Adipose tissue (tissue), 3 donors: ENCODE measurements around the gene NPAS3. TPM values are rescaled to one million over a fixed set of nuclear protein-coding genes. Genes with fewer than 3 reads are reported as not detected.

Experiments used
- H3K27ac ChIP-seq: one replicate; pipeline ENCODE4 v1.5.1; 2013; ENCODE audit warnings: low read depth, low read length
- WGBS, 3 donors: extraction: QIAGEN DNeasy Blood & Tissue Kit; methylation state at CpG; one replicate each; pipeline ENCODE4 v1.1.7; 2013; 5-methylcytosine and 5-hydroxymethylcytosine counted together
- polyA plus RNA-seq, 3 donors: library from polyadenylated mRNA; stranded (reverse); fragments of 200-250 nt; gene quantifications; one replicate each; pipeline ENCODE4 v1.2.3, GENCODE V29; 2013
- donor health status: healthy with polysubstance abuse.
- donor health status: Bipolar disorder and iron deficiency.
- donor health status: healthy.

NPAS3 gene
- polyA plus RNA-seq, 3 donors = 0.26 to 2.8 (median 0.51) TPM

DNA sequence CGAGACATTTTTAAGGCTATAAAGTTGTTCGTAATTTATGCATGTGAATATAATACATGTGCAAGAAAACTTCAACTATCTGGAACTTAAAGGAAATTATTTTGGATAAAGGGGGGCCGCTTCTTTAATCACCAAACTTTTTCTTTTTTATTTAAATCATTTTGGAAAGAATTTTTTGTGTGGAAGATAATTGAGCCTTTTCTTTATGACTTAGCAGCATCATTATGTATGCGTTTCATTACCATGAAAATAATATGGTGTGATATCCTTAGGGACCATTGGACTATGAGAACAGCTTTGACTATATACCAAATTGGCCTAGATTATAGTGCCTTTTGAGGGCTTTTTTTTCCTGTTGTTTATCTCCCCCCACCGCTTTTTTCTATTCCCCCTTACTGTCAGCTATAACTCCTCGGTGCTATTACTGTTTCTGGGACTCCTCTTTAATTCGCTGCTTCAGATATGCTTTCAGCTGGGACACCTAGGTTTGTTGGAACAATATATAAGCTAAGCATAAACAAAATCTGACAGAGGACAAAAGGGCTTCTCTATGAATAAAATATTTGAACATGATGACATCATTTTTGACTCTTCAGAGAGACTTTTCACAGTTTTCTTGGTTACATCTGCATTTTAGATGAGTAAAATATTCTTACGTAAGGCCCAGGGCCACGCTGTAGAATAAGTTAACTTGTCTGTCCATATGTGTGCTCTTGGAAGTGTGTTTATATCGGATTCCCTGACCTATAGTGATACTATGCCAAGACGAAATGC is 392.7 kb downstream of the NPAS3 start:
- 91 to 95% (median 92%) methylated on average over 11 of the region's 11 CpGs for WGBS, 3 donors
- no peak overlapping the region for H3K27ac ChIP-seq

DNA sequence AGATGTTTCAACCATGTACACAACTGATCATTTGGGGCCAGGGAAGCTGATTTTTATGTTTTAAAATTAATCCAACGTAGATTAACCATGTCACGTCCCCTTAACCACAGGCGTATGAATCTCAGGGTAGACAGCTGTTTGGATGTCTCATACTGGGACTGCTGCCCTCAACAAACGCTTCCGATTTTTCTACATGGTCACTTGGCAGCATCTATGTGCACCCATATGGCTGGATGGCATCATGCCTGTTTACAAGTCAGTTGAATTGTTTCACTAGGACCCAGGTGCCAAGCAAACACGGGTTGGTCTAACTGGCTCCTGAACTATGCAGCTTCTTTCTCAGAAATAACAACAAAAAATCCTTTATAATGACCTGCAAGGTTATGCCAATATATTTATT is 393.8 kb downstream of the NPAS3 start:
- WGBS, 3 donors = 76 to 89% (median 89%) methylated on average over 6 of the region's 6 CpGs

DNA sequence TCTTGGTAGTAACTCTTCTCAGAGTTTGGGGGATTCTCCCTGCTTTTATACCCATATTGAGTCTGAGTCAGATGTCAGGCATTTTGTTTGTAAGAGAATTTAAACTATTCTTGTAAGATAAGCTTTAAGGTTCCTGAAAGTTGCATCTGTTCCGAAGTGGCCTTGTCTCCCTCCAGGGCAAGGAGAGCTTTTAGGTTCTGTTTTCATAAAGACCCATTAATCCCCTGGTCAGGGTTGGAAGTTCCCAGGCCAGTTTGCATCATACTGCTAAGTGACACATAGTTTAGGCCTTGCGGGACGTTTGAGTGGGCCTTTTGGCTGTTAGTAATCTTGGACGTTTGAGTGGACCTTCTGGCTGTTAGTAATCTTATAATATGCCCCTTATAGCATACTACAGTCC is 396.7 kb downstream of the NPAS3 start:
- WGBS, 3 donors = 72 to 78% (median 75%) methylated on average over 4 of the region's 4 CpGs

More for the DNA sequence above, 393.8 kb downstream of the NPAS3 start:
- no peak overlapping the region for H3K27ac ChIP-seq

DNA sequence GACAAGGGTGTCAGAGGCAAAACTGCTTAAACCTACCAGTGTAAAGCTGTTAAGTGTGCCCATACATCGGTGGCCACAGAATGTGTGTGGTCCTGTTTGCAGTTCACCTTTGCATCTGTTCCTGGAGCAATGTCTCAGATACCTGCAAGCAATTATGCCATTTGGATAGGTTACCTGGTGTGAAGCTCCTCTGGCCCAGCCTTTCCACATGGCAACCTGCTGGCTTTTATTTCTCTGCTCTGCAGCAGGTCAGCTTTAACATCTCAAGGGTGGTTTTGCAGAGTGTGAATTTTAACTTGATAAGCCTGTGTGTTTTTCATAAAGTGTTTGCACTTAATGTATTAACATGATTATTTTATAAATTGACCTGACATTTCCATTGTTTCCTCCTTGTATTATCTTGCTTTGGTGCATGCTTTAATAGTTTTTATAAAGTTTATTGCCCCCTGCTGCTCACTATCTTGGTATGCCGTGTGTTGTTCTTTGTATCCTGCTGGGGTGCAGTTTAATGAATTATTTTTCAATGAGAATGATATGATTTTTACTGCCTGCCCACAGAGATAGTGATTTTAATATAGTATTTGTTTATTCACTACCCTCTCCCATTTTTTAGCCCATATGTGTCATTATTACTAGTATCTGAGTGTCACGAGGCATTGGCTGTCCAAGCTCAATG is 403.8 kb downstream of the NPAS3 start:
- WGBS, 3 donors = 73 to 87% (median 78%) methylated on average over 3 of the region's 3 CpGs
- no peak overlapping the region for H3K27ac ChIP-seq

More for the DNA sequence above, 396.7 kb downstream of the NPAS3 start:
- no peak overlapping the region for H3K27ac ChIP-seq

DNA sequence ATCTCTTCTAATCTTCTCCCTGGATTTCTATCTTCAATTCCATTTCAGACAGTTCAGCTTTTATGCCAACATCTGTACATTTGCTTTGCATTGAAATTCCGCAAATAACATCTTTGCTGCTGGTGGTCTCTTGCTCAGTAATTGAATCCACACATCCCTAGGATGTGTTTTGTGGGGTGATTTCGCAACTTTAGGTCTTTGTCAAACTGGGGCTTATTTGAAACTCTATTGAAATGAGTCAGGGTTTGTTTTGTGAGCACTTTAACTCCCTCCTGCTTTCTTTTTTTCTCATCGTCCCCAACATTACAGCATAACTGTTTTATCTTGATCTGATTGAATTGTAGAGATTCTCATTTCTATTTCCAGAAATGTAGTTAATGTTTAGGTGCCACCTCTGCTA is 404.3 kb downstream of the NPAS3 start:
- no peak overlapping the region for H3K27ac ChIP-seq
- whole genome bisulfite sequencing, 3 donors = 72 to 80% (median 73%) methylated on average over 3 of the region's 3 CpGs

DNA sequence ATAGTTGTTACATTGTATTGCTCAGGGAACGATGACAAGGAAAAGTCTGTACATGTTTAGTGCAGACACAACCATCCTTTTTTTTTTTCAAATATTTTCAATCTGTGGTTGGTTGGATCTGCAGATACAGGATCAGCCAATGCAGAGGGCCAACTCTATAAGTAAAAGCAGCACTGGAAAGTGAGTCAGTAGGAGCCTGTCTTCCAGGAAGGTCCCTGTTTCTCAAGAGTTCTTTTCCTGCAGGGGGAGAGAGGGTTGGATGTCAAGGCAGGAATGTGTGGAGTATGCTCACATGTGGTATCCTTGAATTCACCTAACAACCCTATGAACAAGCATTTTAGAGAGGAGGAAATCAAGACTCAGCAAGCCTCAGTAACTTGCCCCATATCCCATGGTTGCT is 409.1 kb downstream of the NPAS3 start:
- 93 to 95% (median 93%) methylated on average over 1 of the region's 1 CpG for WGBS, 3 donors
- no peak overlapping the region for H3K27ac ChIP-seq

DNA sequence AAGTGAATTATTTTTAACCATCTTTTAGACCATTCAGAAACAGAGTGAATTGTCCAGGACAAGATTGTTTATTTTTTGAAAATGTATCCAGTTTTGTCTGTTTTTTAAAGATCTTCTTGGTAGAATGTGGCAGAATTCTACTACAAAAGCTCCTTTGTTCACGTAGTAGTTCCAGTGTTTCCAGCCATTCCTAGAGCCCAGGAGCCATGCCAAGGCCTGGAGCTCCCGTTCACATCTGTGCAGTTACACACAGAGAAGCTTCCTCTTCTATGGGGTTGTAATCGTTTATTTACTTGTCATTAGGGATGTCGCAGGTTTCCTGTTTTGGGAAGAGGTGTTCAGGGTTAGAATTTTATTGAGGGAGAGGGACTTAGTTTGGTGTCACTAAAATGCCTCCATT is 409.8 kb downstream of the NPAS3 start:
- no peak overlapping the region for H3K27ac ChIP-seq
- 58 to 73% (median 64%) methylated on average over 4 of the region's 4 CpGs for WGBS, 3 donors

DNA sequence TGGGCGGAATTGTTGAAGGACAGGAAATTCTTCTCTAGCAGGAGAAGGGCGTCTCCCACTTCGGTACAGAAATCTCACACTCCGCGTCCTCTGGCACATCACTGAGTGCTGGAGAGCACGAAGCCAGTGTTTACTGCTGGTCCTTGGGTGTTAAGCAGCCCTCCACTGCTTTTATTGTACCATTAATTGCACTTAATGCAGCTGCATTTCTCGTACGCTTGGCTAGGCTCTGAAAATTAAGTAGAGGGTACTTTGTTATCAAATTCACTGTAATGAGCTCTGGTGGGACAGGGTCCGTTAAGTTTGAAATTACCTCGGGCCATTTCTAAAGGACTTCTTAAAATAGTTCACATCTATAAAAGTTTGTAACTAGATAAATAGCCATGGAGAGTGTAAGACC is 411.2 kb downstream of the NPAS3 start:
- H3K27ac ChIP-seq = no peak overlapping the region
- 75 to 79% (median 79%) methylated on average over 10 of the region's 10 CpGs for WGBS, 3 donors

DNA sequence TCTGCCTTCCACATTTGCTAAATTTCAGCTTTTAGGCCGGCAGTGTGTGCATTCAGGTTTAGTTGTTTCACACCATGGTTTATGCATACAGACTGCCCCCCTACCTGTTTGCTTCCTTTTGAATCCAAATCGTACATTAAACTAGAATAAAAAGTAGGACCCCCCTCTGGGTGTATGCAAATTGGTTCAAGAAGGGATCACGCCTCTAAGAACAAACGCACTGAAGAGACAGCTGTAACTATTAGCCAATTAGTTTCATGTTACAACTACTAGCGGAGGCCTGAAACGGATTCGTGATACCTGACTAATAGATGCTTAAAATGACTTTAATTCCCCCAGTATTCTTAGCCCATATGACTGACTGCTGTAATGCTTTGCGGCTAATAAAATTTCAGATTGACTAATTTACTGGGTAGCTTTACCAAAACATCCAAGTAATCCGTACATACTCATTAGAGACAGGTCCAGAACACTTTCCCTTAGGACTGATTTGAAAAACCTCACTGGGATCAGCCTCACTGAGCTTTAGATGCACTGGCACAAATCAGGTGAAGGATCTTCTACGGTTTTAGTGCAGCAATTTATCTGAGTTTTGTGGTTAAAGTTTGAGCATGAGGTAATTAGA is 411.8 kb downstream of the NPAS3 start:
- WGBS, 3 donors = 72 to 91% (median 89%) methylated on average over 10 of the region's 10 CpGs

DNA sequence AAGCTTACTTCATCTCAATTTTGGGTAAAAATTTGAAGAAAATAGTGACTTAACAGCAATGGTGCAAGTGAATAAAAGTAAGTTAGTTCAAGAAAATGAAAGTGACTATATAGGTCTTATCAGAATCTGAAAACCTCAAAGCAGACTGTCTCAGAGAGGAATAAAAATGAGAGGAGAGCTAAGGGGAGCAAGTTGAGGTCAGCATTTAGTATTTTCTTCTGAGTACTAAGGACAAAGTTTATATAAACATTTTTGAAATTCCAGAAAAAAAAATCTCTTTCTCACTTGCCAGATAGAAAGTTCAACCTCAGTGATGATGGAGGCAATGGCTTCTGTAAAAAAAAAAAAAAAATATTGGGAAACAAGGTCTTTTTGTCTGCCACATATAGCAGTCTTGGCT is 414.1 kb downstream of the NPAS3 start:
- H3K27ac ChIP-seq = no peak overlapping the region

More for the DNA sequence above, 411.8 kb downstream of the NPAS3 start:
- H3K27ac ChIP-seq = no peak overlapping the region

DNA sequence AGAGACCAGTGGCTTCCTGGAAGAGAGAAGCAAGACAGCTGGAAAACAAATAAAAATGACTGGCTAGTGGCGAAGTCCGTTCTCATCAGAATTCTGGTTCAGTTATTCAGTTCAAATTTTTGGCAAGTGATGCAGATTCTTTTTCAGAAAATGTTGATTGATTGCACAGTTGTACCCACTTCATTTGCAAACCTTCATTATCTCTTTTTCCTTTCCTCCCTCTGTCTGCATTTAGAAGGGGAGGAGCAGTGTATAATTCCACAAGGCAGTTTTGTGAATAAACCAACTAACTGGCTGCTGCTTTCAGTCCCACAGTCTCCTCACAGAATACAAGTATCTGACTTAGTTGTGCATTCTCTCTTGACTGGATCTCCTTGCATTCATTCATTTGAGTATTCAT is 417.5 kb downstream of the NPAS3 start:
- WGBS, 3 donors = 72 to 88% (median 80%) methylated on average over 2 of the region's 2 CpGs
- H3K27ac ChIP-seq = no peak overlapping the region

DNA sequence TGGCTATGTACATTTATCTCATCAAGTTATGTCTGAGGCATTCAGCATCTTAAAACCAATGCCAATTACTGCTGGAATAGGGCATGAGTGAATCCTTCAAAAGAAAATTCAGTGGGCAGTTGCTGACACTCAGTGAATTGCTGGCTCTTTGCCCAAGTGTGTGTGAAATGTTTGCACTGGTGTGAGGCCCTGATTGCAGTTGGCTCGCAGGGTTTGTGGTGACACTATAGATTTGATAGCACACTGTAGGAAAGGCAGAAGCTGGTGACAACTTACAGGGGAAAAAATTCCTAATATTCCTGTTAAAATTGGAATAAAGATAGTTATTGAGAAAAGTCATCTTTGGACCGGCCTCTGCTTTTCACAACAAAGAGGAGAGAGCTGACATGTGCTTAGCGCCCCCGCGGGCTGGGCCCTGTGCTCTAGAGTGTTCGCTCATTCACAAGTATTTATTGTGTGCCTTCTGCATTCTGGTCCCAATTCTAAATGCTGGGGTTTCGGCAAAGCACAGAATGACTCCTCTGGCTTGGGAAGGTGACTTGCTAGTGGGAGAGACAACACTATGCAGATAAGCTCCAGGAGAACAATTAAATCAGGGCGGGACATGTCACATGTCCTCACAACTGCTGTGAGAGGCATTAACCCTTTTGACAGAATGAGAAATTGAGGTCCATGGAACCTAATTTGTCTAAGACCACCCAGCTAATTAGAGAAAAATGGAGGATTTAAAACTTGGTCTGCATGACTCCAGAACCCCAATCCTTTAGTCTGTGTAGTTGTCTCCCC is 418.7 kb downstream of the NPAS3 start:
- WGBS, 3 donors = 71 to 88% (median 81%) methylated on average over 8 of the region's 8 CpGs
- H3K27ac ChIP-seq = no peak overlapping the region

DNA sequence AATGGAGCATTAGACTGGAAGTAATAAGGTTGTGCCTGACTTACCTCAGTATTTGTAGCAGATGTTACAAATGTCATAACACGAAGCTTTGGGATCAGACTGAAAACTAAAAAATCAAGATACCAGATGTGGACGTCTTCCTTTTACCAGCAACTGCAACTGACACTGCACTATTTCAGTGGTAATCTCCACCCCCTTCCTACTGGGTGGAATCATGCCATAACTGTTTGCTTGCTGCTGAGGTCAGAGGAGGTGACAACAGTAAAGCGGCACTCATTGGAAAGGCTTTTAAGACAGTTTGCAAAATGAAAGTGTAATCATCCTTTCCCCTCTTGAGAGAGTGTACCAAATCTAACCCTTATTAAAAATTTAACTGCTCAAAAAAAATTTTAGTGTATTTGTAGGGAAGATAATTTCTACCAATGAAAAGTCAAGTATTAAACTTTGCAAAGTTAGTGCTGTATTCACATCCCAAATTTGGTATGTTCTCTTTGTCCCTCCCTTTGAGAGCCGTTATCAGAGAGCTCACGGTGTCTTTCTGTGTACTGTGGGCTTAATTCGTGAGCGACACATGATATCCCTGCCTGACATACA is 420.7 kb downstream of the NPAS3 start:
- 83 to 85% (median 84%) methylated on average over 7 of the region's 7 CpGs for WGBS, 3 donors
- no peak overlapping the region for H3K27ac ChIP-seq

DNA sequence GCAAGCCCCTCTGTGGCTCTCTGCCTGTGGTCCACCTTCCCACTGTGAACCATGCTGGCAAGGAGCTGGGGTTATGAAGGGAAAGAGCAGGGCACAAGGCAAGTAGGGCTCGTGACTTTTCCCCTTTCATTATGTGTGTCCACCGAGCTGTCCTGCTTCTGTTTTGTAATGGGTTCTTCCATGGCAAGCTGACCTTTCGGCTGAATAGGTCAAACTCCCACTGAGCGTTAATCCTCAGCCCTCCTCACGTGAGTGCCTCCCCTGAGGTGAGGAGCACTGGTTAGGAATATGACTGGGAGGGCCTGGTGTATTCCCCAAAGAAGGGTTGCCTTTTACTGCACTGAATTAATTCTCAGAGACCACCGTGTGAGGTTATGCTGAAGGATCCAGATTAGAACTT is 424.3 kb downstream of the NPAS3 start:
- 75 to 90% (median 87%) methylated on average over 6 of the region's 6 CpGs for WGBS, 3 donors

DNA sequence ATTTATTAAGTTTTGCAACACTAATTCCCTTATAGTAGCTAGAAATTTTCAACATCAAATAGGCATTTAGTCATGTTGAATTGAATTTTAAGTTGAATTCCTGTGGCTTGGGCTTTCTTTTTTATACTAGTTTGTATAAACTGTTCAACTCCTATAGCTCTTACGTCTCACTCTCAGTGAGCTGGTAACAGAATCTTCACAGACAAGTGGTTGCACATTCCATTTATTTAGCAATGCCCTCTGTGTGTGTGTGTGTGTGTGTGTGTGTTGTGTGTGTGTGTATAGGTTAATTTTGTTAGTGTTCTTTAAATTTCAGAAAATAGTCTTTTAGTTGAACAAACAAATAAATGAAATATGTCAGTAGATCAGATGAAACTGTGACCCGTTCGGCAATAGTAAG is 425.0 kb downstream of the NPAS3 start:
- 76 to 96% (median 95%) methylated on average over 3 of the region's 3 CpGs for WGBS, 3 donors

More for the DNA sequence above, 424.3 kb downstream of the NPAS3 start:
- H3K27ac ChIP-seq = no peak overlapping the region

DNA sequence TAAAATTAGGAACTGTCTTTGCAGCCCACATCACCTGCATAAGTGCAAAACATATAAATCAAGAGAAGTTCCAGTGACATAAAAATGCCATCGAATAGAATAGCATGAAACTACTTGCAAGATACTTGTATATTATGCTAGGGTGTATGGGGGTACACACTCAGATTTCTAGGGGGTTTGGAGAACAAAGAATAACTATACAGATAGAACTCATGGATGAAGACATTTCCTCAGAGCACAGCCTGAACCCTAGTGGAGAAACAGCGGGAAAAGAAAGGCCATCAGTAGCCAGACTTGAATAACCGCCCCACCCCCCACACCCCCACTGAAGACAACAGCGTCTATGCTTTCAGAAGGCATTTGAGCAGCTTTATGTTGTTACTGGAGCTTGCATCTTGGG is 425.8 kb downstream of the NPAS3 start:
- 71 to 73% (median 71%) methylated on average over 4 of the region's 4 CpGs for WGBS, 3 donors
- H3K27ac ChIP-seq = no peak overlapping the region

More for the DNA sequence above, 425.0 kb downstream of the NPAS3 start:
- H3K27ac ChIP-seq = no peak overlapping the region

DNA sequence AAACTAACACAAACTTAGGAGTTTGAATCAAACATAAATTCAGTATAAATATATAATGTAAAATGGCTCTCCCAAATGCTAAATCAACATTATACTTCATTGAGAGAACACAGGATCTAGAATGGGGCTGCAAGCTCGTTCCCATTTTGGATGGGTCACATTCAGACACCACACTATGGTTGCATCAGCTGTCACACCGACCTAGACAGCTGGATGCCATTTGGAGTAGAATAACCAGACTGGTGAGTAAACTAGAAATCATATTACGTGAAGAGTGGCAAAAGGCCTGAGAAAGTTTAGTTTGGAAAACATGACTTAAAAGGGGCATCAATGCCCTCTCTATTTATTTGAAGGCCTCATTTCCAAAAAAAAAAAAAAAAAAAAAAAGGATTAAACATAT is 430.4 kb downstream of the NPAS3 start:
- no peak overlapping the region for H3K27ac ChIP-seq
- WGBS, 3 donors = 87 to 94% (median 87%) methylated on average over 3 of the region's 3 CpGs

DNA sequence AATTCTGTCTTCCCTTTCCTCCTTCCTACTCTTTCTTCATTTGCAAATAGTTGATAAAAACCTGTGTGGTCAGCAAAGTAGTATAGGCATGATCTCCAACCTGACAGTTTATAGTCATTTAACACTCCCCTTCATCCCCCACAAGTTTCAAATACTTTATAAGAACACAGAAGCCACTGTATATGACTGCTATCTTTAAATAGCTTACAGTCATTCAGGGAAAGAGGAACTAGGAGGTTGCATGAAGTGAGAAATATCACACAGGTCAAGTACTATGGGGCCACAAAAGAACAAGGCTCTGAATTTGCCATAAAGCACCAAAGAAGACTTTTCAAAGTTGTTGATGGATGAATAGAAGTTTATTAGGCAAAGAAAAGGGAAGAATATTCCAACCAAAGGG is 431.3 kb downstream of the NPAS3 start:
- no peak overlapping the region for H3K27ac ChIP-seq
